ENCODE results near the gene NCBP3.
A peak's percentile ranks its signal among the peaks of the same experiment; 100 is the strongest.

The NCBP3 gene, protein sequence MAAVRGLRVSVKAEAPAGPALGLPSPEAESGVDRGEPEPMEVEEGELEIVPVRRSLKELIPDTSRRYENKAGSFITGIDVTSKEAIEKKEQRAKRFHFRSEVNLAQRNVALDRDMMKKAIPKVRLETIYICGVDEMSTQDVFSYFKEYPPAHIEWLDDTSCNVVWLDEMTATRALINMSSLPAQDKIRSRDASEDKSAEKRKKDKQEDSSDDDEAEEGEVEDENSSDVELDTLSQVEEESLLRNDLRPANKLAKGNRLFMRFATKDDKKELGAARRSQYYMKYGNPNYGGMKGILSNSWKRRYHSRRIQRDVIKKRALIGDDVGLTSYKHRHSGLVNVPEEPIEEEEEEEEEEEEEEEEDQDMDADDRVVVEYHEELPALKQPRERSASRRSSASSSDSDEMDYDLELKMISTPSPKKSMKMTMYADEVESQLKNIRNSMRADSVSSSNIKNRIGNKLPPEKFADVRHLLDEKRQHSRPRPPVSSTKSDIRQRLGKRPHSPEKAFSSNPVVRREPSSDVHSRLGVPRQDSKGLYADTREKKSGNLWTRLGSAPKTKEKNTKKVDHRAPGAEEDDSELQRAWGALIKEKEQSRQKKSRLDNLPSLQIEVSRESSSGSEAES

DNA sequence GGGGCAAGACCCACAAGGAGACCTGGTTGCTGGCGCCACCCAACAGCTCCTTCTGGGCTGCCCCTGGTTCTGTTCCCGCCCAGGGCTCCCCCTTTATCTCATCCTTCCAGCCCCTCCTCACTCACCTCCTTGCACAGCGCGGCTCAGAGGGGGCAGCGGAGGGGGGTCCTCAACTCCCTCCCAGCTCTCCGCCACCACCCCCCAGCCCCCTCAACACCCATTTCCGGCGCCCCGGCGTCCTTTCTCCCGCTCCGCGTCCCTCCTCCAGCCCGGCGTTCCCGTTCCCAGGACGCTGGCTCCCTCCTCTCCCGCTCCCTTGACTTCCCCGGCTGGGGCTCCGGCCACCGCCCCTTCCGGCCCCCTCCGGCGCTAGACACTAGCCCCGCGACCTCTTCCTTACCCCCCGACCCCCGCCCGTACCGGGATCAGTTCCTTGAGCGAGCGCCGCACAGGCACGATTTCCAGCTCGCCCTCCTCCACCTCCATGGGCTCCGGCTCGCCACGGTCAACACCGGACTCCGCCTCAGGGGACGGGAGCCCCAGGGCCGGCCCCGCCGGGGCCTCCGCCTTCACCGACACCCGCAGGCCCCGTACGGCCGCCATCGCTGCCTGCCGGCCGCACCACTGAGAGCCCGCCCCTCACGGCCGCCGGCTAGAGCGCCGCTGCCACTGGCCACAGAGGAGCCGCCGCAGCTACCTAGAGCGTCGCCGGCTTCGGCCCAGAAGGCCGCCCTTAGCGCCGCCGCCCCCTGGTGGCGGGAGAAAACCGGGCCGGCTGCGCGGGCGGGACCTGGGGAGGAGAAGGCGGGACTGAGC is at the start of gene NCBP3:
Gene NCBP3, minus strand, starts transcription at position 626 of the 816 bp plus-strand sequence. Its CDS starts 23 bp downstream, at position 603.
- peak; percentile 85 for DNase-seq (ENCODE audit: low read depth)

DNA sequence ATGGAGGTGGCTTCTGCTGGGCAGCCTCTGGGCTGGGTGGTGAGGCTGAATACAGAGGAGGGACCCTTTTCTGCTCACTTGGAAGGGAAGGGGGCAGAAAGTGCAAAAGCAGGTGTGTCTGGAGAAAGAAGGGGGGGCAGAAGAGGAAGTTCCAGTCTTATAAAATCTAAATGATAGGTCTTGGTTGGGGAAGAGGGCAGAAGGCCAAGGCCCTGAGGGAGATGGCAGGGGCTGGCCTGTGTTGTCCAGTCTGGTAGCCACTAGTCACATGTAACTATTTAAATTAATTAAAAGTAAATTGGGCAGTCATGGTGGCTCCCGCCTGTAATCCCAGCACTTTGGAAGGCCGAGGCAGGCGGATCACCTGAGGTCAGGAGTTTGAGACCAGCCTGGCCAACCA is 49.3 kb upstream of the NCBP3 start:
- DNase-seq (ENCODE audit: low read depth) = no peak

DNA sequence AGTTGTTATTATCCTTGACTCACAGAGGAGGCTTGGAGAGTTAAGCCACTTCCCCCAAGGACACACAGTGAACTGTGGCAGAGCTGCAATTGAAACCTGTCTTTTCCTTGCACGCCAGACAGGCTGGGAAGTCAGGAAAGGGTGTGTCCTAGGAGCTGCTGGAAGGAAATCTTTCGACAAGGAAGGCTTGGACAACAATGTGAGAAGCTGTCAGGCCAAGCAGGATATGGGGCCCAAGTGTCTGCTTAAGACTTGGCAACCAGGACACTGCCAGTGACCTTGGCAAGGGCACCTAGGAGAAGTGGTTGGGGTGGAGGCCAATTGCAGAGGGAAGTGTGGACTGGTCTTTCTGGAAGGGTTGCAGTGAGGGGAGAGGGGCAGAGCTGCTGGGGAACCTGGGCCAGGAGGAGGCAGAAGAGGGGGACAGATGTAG is 48.9 kb upstream of the NCBP3 start:
- DNase-seq (ENCODE audit: low read depth) = no peak

- no peak for DNase-seq (ENCODE audit: low read depth)
Observed at GRCh38 chr17:3894188-3894587, 48.1 kb upstream of the NCBP3 start.

GRCh38 chr17:3893720-3894116 is 47.7 kb upstream of the NCBP3 start:
- no peak for DNase-seq (ENCODE audit: low read depth)

- DNase-seq (ENCODE audit: low read depth) = peak; percentile 87
Observed at GRCh38 chr17:3893003-3893719, 47.1 kb upstream of the NCBP3 start, which contains the start of gene CAMKK1. CAMKK1 (minus strand) TSS chr17:3893053; CDS start chr17:3885687, 7,366 bp downstream.

DNA sequence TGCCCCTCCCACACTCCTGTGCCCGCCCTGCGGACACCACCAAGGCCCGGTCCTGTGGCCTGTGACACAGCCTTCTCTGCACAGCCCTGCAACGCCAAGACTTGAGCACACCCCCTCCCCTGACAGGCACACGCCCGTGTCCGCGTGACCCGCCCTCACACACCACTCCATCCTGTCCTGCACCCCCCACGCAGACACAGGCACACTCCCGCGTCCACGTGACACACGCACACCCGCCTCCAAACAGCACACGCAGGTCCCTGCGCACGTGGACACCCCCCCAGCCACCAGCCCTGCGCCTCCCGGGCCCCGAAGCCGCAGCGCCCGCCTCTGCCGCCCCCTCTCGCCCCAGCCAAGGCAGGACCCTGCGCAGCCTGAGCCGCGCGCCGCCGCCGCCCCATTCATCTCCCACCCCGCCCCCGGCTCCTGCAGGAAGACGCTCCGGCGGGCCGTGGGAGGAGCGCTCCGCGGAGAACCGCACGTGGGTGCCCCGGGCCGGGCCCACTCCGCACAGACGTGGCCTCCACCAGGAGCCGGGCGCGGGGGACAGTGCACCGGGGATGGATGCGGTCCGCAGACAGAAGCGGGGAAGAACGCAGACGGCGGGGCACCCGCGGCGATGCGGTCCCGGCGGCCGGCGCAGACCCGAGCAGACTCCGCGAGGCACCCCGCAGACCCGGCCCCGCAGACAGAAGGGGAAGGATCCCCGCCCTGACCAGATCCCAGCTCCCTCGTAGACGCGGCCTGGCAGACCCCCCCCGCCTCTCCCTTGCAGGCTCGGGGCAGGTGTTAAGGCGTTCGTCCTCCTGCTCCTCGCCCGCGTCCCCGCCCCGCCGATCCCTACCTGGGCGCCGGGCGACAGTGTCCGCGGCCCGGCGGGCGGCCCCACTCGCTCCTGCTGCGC is 46.3 kb upstream of the NCBP3 start:
- peak; percentile 52 for DNase-seq (ENCODE audit: low read depth)

- DNase-seq (ENCODE audit: low read depth) = no peak
Observed at GRCh38 chr17:3891626-3892094, 45.6 kb upstream of the NCBP3 start.

- DNase-seq (ENCODE audit: low read depth) = no peak
Observed at GRCh38 chr17:3890878-3891219, 44.8 kb upstream of the NCBP3 start.

- DNase-seq (ENCODE audit: low read depth) = no peak
Observed at GRCh38 chr17:3890082-3890877, 44.2 kb upstream of the NCBP3 start.

- DNase-seq (ENCODE audit: low read depth) = no peak
Observed at GRCh38 chr17:3889325-3890012, 43.4 kb upstream of the NCBP3 start.

GRCh38 chr17:3888343-3889171 is 42.5 kb upstream of the NCBP3 start:
- DNase-seq (ENCODE audit: low read depth) = no peak

GRCh38 chr17:3887804-3888203 is 41.8 kb upstream of the NCBP3 start:
- DNase-seq (ENCODE audit: low read depth) = no peak

- DNase-seq (ENCODE audit: low read depth) = no peak
Observed at GRCh38 chr17:3887394-3887793, 41.3 kb upstream of the NCBP3 start.

DNA sequence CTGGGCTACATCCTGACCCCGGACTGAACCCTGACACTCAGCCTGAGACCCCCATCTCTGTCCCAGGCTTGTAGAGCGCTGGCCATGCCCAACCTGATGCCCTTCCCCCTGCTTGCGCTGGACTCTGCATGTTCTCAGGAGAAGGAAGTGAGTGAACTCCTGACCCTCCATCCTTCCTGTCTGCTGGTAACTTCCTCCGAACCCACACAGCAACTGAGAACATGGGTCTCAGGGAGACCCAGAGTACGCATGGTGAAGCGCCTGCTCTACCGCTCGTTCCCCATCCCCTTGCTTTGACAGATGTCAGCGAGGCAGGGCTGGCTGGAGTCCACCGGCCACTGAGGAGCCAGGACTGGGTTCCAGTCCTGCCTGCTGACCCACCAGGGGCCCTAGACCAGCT is 40.7 kb upstream of the NCBP3 start:
- DNase-seq (ENCODE audit: low read depth) = no peak

GRCh38 chr17:3885970-3886369 is 39.9 kb upstream of the NCBP3 start:
- no peak for DNase-seq (ENCODE audit: low read depth)

- DNase-seq (ENCODE audit: low read depth) = no peak
Observed at GRCh38 chr17:3885271-3885670, 39.2 kb upstream of the NCBP3 start.

DNA sequence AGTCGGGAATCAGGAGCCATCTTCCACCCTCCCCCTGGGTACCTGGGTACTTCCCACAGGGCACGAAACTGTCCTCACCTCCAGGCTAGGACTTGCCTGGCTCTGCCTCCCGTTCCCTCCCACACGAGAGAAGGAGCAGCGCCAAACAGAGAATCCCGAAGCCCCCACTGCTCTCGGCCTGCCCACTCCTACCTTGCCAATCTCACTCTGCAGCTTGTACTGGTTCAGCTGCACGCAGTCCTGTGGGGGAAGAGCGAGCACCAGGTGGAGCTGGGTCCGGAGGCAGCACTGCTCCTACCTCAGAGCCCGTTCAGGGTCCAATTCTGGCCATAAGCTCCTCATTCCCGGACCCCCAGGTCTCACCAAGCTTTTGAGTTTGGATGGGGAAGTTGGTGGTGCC is 38.1 kb upstream of the NCBP3 start:
- no peak for DNase-seq (ENCODE audit: low read depth)

DNA sequence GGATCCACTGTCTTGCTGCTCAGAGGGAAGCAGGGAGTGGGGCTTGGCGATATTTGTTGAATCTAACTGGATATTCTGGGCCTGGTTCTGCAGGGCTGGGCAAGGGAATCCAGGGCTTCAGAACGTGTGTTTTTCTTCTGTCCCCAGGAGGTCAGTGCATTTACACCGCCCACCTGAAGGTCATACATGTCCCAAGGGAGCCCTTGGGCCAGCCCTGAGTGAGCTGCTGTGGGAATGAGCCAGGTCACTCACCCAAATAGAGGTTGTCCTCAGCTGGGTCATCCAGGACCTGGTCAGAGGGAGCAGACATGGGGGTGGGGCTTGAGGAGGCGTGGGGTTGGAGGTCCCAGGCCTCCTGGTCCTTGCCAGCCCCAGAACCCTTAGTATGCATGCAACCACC is 36.2 kb upstream of the NCBP3 start:
- DNase-seq (ENCODE audit: low read depth) = no peak
